ENCODE measurements around the gene CLCN1. TPM values are rescaled to one million over a fixed set of nuclear protein-coding genes. Genes with fewer than 3 reads are reported as not detected.
A peak's percentile ranks its signal among the peaks of the same experiment; 100 is the strongest.

The CLCN1 gene
- total and polyA plus RNA-seq, 2 of the 8 experiments (the other 6 are each of a cell fraction or from before 2014, with no cell fraction given): 0.36 to 0.41 TPM

- no peak overlapping the region for H3K4me3 ChIP-seq (ENCODE audit: extremely low read depth in 1 of 4, insufficient read depth in 2 of 4, low read depth in 3 of 4, low read length in 4 of 4)
- 83% methylated on average over 5 of the region's 5 CpGs; no CpG with 5 or more reads in 1 of the 2 experiments for WGBS, 2 experiments (ENCODE audit: extremely low coverage in 1 of 2, insufficient coverage in 1 of 2, insufficient read length in 1 of 2, insufficient replicate concordance in 2 of 2, low coverage in 1 of 2, low lambda C conversion rate in 2 of 2, missing lambda C conversion rate in 1 of 2)
- no peak overlapping the region for H4K5ac ChIP-seq (ENCODE audit: insufficient read length, low read depth, low read length)
- FAIRE-seq (no peak), DNase-seq (ENCODE audit: low read depth in 1 of 2, low spot score in 2 of 2) (no peak)
- H2AFZ ChIP-seq (ENCODE audit: low read length): no peak overlapping the region
- H3K23ac ChIP-seq (ENCODE audit: insufficient read length): no peak overlapping the region
- no peak overlapping the region for H3K4ac ChIP-seq (replicated peaks; ENCODE audit: insufficient read length, low read depth, low read length)
- H2BK15ac ChIP-seq (ENCODE audit: low read length): no peak overlapping the region
- H4K20me1 ChIP-seq (replicated peaks in 1 of 2; ENCODE audit: control insufficient read depth in 1 of 2, insufficient read depth in 2 of 2, low read length in 2 of 2): no peaks in the 10 kb centered on the region
- H3K27ac ChIP-seq (ENCODE audit: low read depth, low read length): no peak overlapping the region
- peaks cover 0 to 9% (median 3%) of the 10 kb centered on the region in 4 experiments for H3K4me1 ChIP-seq (replicated peaks in 1 of 4; ENCODE audit: control insufficient read depth in 3 of 4, insufficient read depth in 4 of 4, low read length in 3 of 4)
- H2BK5ac ChIP-seq (ENCODE audit: low read depth, low read length): no peak overlapping the region
- no peak overlapping the region for H3K18ac ChIP-seq (ENCODE audit: extremely low read depth, low read length)
- no peaks in the 10 kb centered on the region for H3K9me3 ChIP-seq (ENCODE audit: insufficient read depth in 2 of 2, low read depth in 1 of 2, low read length in 1 of 2)
- ChIA-PET POLR2A (ENCODE audit: partially characterized antibody) (interaction anchor here (15.3 to 19.0 kb wide), 3 partner anchors 2 to 23 kb away, joined by 233 to 518 read pairs (median 233); partner anchors contain the start of genes EPHA1, FAM131B and ZYX), CTCF (ENCODE audit: partially characterized antibody) (interaction anchor here (1.0 to 17.5 kb wide), 5 partner anchors 9 to 71 kb away, joined by 3 to 359 read pairs (median 7); partner anchors contain the start of gene EPHA1)
- peak overlapping the region; percentile 61; the same call in 1 of the 2 replicates for H2BK20ac ChIP-seq (ENCODE audit: low read length)
- H3K79me2 ChIP-seq (ENCODE audit: control insufficient read depth in 1 of 2, insufficient read depth in 2 of 2, low read length in 2 of 2): peaks cover 0 to 7% of the 10 kb centered on the region in 2 experiments; a peak in 2 of 4 replicates
- H3K27me3 ChIP-seq (replicated peaks in 1 of 4; ENCODE audit: control insufficient read depth in 3 of 4, extremely low read depth in 1 of 4, insufficient read depth in 3 of 4, low read length in 3 of 4): no peaks in the 10 kb centered on the region
- no peaks in the 10 kb centered on the region; the same call in 1 of the 2 replicates for H3K23me2 ChIP-seq (ENCODE audit: low read depth, low read length)
- H3K14ac ChIP-seq (ENCODE audit: insufficient read length): no peak overlapping the region
- H3K9ac ChIP-seq (replicated peaks in 1 of 4; ENCODE audit: extremely low read depth in 1 of 4, low read depth in 3 of 4, low read length in 3 of 4): no peak overlapping the region
- no peaks in the 10 kb centered on the region for H3K36me3 ChIP-seq (ENCODE audit: control insufficient read depth in 2 of 4, insufficient read depth in 4 of 4, low read length in 3 of 4)
- H3K56ac ChIP-seq (replicated peaks; ENCODE audit: insufficient read length, low read depth, low read length): no peak overlapping the region
- no peak overlapping the region for H3K4me2 ChIP-seq (ENCODE audit: insufficient read depth in 1 of 2, low read depth in 2 of 2, low read length in 2 of 2)
- no peak overlapping the region for H2BK120ac ChIP-seq (replicated peaks; ENCODE audit: low read depth, low read length)
- H4K8ac ChIP-seq (ENCODE audit: extremely low read depth, insufficient read depth, low read length): no peak overlapping the region
- H2BK12ac ChIP-seq (ENCODE audit: low read depth, low read length): no peak overlapping the region
- H3K79me1 ChIP-seq (ENCODE audit: low read depth, low read length): no peaks in the 10 kb centered on the region
- H4K91ac ChIP-seq (replicated peaks; ENCODE audit: insufficient read length, low read length): no peak overlapping the region
- no peak overlapping the region; the same call in 1 of the 2 replicates for H2AK5ac ChIP-seq (ENCODE audit: low read depth, low read length)
- no peak for TF ChIP-seq KDM1A (IDR thresholded peaks at IDR 0.05; ENCODE audit: borderline replicate concordance, low read length)
- TF ChIP-seq CBX5 (IDR thresholded peaks at IDR 0.05; ENCODE audit: low read depth, low read length): no peak
- TF ChIP-seq NANOG (IDR thresholded peaks at IDR 0.05; ENCODE audit: insufficient read depth, low read depth, low read length, poor library complexity, severe bottlenecking): no peak
- no peak for TF ChIP-seq POU5F1 (IDR thresholded peaks at IDR 0.05; ENCODE audit: low read depth, low read length)
- TF ChIP-seq CREB1 (IDR thresholded peaks at IDR 0.05): no peak
- no peak for TF ChIP-seq CHD2 (IDR thresholded peaks at IDR 0.05; ENCODE audit: low read length)
- TF ChIP-seq NRF1 (IDR thresholded peaks at IDR 0.05; ENCODE audit: low read depth, low read length): no peak
- TF ChIP-seq JUN (IDR thresholded peaks at IDR 0.05; ENCODE audit: low read depth, low read length): no peak
- TF ChIP-seq TCF12 (IDR thresholded peaks at IDR 0.05; ENCODE audit: low read depth, low read length): no peak
- no peak for TF ChIP-seq JUND (IDR thresholded peaks at IDR 0.05; ENCODE audit: low read length)
- no peak for TF ChIP-seq SRF (IDR thresholded peaks at IDR 0.05; ENCODE audit: low read depth, low read length)
- no peak for TF ChIP-seq PHF8 (conservative IDR thresholded peaks at IDR 0.05; ENCODE audit: low read depth, low read length)
- TF ChIP-seq RFX5 (IDR thresholded peaks at IDR 0.05; ENCODE audit: borderline replicate concordance, low read depth, low read length): no peak
- TF ChIP-seq CBX8 (IDR thresholded peaks at IDR 0.05; ENCODE audit: borderline replicate concordance, low read depth, low read length): no peak
- no peak for TF ChIP-seq RNF2 (IDR thresholded peaks at IDR 0.05; ENCODE audit: borderline replicate concordance, low read depth, low read length, missing control alignments, poor library complexity, severe bottlenecking)
These were observed 60.5 kb downstream of the CLCN1 start for GRCh38 chr7:143376396-143376795.
